Choroid plexus epithelial cell (primary cell): ENCODE data around the gene HPX.

ENCODE experiments used
- DNase-seq: peaks from one replicate; pipeline ENCODE4 v3.0.0-alpha.2; 2010; ENCODE audit warnings: low read depth
- H3K4me3 ChIP-seq: 2 replicates; pipeline ENCODE4 v1.5.1; 2011; ENCODE audit warnings: low read depth, mild to moderate bottlenecking, control low read depth, low read length, moderate library complexity
- CTCF ChIP-seq: conservative IDR thresholded peaks from 2 replicates; pipeline ENCODE4 v1.5.1; 2011; ENCODE audit warnings: low read depth, mild to moderate bottlenecking, control low read depth, inconsistent platforms, low read length, moderate library complexity

HPX gene

GRCh38 chr11:6475936-6476335 lies 35.1 kb upstream of the HPX start:
- TF ChIP-seq CTCF, result peak; percentile 7
- no peak overlapping the region for H3K4me3 ChIP-seq
- no peak for DNase-seq

GRCh38 chr11:6474806-6475500 lies 34.2 kb upstream of the HPX start:
- no peak for TF ChIP-seq CTCF
- DNase-seq, result no peak
- H3K4me3 ChIP-seq, result no peak overlapping the region

- H3K4me3 ChIP-seq, result peak overlapping the region; percentile 84
- TF ChIP-seq CTCF, result no peak
- DNase-seq, result no peak
Measured at GRCh38 chr11:6474413-6474792, 33.6 kb upstream of the HPX start.

- peak; percentile 56 for TF ChIP-seq CTCF
- peak; percentile 91 for DNase-seq
- H3K4me3 ChIP-seq, result peak within 1 kb of the TSS; percentile 84
Measured at GRCh38 chr11:6473451-6474412, 32.9 kb upstream of the HPX start, which contains the start of gene TRIM3. TRIM3 (minus strand) TSS chr11:6473941; CDS start chr11:6465695, 8,246 bp downstream.

GRCh38 chr11:6472934-6473333 lies 32.1 kb upstream of the HPX start:
- H3K4me3 ChIP-seq, result peak overlapping the region; percentile 84

GRCh38 chr11:6469599-6469998 lies 28.8 kb upstream of the HPX start:
- TF ChIP-seq CTCF, result no peak
- H3K4me3 ChIP-seq, result no peak overlapping the region
- DNase-seq, result no peak

More at GRCh38 chr11:6472934-6473333, 32.1 kb upstream of the HPX start:
- no peak for DNase-seq
- no peak for TF ChIP-seq CTCF
